Stimulated activated CD4-positive, alpha-beta T cell treated with anti-CD3 and anti-CD28 coated beads, Interleukin-15, amount 100 ng/mL, for 1 hour (primary cell): ENCODE data around the gene PSME4.
A peak's percentile ranks its signal among the peaks of the same experiment; 100 is the strongest.

Source experiments
- DNase-seq, 2 donors: peaks; one replicate each; pipeline ENCODE4 v3.0.0-alpha.2; 2020; ENCODE audit warnings: low read depth in 1 of 2, low spot score in 1 of 2

PSME4 gene, protein sequence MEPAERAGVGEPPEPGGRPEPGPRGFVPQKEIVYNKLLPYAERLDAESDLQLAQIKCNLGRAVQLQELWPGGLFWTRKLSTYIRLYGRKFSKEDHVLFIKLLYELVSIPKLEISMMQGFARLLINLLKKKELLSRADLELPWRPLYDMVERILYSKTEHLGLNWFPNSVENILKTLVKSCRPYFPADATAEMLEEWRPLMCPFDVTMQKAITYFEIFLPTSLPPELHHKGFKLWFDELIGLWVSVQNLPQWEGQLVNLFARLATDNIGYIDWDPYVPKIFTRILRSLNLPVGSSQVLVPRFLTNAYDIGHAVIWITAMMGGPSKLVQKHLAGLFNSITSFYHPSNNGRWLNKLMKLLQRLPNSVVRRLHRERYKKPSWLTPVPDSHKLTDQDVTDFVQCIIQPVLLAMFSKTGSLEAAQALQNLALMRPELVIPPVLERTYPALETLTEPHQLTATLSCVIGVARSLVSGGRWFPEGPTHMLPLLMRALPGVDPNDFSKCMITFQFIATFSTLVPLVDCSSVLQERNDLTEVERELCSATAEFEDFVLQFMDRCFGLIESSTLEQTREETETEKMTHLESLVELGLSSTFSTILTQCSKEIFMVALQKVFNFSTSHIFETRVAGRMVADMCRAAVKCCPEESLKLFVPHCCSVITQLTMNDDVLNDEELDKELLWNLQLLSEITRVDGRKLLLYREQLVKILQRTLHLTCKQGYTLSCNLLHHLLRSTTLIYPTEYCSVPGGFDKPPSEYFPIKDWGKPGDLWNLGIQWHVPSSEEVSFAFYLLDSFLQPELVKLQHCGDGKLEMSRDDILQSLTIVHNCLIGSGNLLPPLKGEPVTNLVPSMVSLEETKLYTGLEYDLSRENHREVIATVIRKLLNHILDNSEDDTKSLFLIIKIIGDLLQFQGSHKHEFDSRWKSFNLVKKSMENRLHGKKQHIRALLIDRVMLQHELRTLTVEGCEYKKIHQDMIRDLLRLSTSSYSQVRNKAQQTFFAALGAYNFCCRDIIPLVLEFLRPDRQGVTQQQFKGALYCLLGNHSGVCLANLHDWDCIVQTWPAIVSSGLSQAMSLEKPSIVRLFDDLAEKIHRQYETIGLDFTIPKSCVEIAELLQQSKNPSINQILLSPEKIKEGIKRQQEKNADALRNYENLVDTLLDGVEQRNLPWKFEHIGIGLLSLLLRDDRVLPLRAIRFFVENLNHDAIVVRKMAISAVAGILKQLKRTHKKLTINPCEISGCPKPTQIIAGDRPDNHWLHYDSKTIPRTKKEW (N-terminal part only)

DNA sequence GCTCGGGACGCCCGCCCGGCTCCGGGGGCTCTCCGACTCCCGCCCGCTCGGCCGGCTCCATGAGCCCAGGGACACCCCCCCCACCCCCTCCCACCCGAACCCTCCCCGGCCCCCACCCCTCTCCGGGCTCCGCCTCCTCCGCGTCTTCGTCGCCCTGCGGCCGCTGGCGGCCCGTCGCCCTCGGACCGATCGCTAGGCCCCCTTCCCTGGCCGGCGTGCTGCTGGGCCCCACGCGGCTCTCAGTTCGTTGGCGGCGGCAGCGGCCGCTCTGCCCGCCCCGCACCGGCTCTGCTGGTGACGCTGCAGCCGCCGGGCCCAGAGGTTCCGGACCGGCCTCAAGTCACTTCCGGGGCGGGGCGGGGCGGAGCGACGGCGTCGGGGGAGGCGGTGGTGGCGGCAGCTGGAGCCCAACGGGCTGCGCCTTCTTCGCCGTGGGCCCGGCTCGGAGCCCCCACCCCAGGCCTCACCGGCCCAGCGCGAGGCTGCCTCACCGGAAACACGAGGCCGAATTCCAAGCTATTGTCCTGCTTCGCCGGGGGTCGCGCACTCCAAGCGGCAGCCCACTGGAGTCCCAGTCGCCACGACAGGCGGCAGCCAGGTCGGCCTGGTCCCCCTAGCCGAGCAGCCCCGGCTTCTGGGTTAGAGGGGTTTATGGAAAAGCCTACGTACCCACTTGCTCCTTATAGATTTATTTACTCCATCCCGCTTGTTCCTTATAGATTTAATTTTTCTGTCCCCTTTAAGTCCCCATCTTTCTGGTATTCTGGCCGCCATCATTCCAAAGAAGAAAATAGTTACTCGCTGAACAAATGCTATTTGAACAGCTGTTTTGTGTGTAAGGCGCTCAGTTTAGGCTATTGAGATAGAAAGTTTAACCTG, at the start of gene PSME4:
Gene PSME4 (minus strand): TSS at position 270 of the 879 bp plus-strand sequence. CDS start 209 bp downstream, at position 61.
- peak; percentile 85 to 97 for DNase-seq

GRCh38 chr2:54015798-54016699, 45.3 kb upstream of the PSME4 start:
- DNase-seq = no peak

DNA sequence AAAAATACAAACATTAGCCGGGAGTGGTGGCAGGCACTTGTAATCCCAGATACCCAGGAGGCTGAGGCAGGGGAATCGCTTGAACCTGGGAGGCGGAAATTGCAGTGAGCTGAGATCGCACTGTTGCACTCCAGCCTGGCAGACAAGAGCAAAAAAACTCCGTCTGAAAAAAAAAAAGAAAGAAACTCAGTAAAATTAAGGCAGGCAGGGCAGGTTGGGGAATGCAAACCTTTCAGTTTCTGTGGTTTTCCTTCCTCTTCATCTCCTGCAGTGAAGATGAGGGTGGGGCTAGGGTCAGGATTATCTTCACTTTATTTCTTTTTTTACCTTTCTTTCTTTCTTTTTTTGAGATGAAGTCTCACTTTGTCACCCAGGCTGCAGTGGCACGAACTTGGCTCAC, 43.2 kb upstream of the PSME4 start:
- DNase-seq = no peak

- DNase-seq = no peak
These were observed 41.8 kb upstream of the PSME4 start for GRCh38 chr2:54012538-54013141.

GRCh38 chr2:54009549-54009948, 38.8 kb upstream of the PSME4 start:
- DNase-seq = no peak

DNA sequence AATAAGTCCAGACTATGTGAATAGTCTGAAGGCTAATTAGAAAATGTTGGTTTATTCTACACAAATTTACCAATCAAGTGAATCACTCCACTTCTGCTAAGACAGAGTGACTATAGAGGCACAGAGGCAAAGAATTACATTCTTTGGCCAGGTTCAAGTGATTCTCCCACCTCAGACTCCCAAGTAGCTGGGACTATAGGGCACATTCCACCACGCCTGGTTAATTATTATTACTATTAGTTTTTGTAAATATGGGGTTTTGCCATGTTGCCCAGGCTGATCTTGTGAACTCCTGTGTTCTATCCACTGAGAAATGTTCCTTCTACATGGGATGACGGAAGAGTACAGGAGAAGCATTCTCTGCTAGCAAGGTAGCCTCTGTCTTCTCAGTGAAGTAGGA, 37.6 kb upstream of the PSME4 start:
- DNase-seq = no peak

DNA sequence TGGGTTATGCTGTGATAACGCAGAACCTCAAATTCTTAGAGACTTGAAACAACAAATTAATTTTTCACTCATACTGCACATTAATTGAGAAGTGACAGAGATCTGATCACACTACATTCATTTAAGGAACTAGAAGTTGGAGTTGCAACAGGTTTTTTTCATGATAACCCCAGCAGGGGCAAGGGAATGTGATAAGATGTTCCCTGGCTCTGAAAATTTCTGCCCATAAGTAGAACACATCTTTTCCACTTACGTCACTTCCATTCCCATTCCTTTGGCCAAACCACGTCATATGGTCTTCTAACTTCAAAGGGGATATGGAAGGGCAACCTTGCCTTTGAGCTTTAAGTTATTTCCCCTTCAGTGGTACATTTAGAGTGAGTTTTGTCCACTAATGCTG, 29.7 kb upstream of the PSME4 start:
- no peak for DNase-seq

DNA sequence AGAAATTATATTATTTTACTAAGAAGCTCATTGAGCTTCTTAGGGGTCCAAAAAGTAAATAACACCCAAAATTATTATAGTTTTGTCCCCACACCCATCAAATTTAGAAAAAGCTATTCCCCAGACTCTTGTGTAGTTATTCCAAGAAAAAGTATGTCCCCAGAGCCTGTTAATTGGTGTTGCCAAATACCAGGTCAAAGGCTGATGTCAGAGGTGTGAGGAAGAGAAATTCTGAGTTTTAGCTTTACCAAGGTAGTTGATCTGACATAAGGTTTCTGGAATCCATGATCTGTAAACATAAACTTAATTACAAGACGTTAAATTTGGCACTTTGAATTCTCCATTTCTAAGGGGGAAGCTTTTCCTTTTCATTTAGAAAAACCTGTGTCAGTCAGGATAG, 29.3 kb upstream of the PSME4 start:
- DNase-seq = no peak

DNA sequence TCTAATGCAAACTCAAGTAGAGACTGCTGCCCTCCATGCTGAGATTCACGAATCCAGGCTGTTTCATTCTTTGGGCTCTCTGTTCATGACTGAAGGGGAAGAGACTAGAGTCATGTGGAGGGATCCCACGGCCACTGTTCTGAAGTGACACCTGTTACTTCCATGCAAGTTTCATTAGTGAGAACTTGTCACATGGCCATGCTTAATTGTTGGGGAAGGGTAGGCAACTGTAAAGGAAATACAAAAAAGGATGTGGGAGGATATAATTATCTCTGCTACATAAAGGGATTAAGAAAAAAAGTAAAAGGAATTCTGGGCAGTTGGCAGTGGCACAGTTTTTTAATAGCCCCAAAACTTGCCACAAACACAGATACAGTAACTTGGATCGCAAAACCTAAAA, 28.0 kb upstream of the PSME4 start:
- no peak for DNase-seq

GRCh38 chr2:53994818-53995808, 24.3 kb upstream of the PSME4 start:
- no peak for DNase-seq

DNA sequence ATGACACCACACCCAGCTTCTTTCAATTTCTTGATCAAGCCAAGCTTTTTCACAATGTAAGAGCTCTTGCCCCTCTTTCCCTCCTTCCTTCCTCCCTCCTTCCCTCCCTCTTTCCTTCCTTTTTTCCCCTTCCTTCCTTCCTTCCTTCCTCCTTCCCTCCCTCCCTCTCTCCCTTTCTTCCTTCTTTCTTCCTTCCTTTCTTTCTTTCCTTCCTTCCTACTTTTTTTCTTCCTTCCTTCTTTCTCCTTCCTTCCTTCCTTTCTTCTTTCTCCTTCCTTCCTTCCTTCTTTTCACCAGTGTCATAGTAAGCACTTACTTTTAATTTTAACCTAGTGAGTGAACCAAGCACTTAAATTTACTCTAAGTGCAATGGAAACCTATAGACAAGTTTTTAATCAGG, 21.2 kb upstream of the PSME4 start:
- no peak for DNase-seq

DNA sequence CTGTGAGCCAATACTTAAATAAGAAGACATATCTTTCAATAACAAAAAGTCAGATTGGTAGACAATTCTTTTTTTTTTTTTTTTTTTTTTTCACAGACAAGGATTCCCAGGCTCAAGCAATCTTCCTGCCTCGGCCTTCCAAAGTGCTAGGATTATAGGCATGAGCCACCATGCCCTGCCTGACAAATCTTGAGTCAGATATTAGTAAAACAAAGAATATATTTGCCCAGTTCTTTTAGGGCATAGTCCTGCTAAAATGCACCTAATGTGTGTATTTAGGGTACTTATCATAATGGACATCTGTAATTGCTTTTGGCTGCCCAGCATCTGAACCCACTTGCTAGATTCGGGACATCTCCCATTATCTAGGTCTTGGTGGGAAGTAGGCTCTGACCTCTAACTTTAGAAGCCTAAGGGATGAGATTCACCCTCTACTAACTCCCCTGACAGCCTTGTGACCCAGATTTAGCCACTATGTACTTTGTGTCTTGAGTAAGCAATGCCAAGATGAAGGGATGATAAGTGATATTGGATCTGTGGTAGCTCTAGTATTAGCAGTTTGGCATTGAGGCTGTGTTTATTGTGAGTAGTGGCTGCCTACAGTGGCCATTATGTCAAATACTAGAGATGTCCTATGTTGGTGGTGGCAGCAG, 18.5 kb upstream of the PSME4 start:
- no peak for DNase-seq

DNA sequence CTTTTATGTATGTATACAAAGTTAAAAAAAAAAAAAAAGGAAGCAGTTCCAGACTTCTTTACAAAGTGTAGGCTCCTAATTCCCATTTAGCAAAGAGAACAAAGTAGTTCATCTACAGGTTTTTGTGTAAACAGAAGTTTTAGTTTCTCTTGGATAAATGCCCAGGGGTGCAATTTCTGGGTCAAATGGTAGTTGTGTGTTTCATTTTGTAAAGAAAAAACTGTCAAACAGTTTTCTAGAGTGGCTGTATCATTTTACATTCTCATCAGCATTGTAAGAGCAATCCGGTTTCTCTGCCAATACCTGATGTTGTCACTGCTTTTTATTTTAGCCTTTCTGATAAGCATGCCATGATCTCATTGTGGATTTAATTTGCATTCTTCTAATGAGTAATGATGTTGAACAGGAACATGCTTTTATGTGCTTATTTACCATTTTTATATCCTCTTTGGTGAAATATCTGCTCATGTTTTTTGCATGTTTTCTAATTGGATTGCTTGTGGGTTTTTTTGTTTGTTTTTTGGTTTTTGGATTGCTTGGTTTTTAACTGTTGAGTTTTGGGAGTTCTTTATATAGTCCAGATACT, 16.6 kb upstream of the PSME4 start:
- no peak for DNase-seq

GRCh38 chr2:53985646-53986045, 14.9 kb upstream of the PSME4 start:
- no peak for DNase-seq

GRCh38 chr2:53969968-53970723, 647 bp downstream of the PSME4 start:
- no peak for DNase-seq

GRCh38 chr2:53969285-53969967, 1.4 kb downstream of the PSME4 start:
- no peak for DNase-seq
